NCI-H1436 treated with DMSO at 0.1 percent for 48 hours (cell line): ENCODE results near the gene AIP.

ENCODE experiments used
- DNase-seq: peaks from one replicate; lab custom pipeline; 2025; lab: John Stamatoyannopoulos, UW

The AIP gene

GRCh38 chr11:67534070-67534679, 51.3 kb downstream of the AIP start:
- no peak for DNase-seq

GRCh38 chr11:67535561-67535960, 52.7 kb downstream of the AIP start:
- no peak for DNase-seq

GRCh38 chr11:67538306-67538705, 55.5 kb downstream of the AIP start:
- no peak for DNase-seq

GRCh38 chr11:67538823-67539505, 56.1 kb downstream of the AIP start:
- DNase-seq: no peak

GRCh38 chr11:67539550-67539949, 56.7 kb downstream of the AIP start:
- no peak for DNase-seq
